Transverse colon (tissue), 4 donors: Measurements from ENCODE around the gene DSCAM. TPM values are rescaled to one million over a fixed set of nuclear protein-coding genes. Genes with fewer than 3 reads are reported as not detected.

ENCODE experiments used
- DNase-seq: peaks from one replicate; pipeline ENCODE4 v3.0.0-alpha.2; 2019
- H3K27ac ChIP-seq, 4 donors: fragments of 200-600 bp; sonication (generic); 2 replicates each; pipeline ENCODE4 v1.5.1; 2016 to 2018; ENCODE audit warnings: inconsistent platforms in 4 of 4
- H3K27me3 ChIP-seq: fragments of 200-600 bp; sonication (generic); 2 replicates; pipeline ENCODE4 v1.5.1; 2017; ENCODE audit warnings: inconsistent platforms
- H3K36me3 ChIP-seq, 4 donors: fragments of 200-600 bp; sonication (generic); 2 replicates each; pipeline ENCODE4 v1.5.1; 2017 to 2019; ENCODE audit warnings: inconsistent platforms in 4 of 4
- H3K4me1 ChIP-seq, 4 donors: fragments of 200-600 bp; sonication (generic); 2 replicates each; pipeline ENCODE4 v1.5.1; 2017 to 2020; ENCODE audit warnings: inconsistent platforms in 4 of 4
- H3K4me3 ChIP-seq, 4 donors: fragments of 200-600 bp; sonication (generic); 1 replicate in 1 of 4; 2 replicates in 3 of 4; pipeline versions ENCODE4 v1.5.1 to v1.6.1; 2017 to 2019; ENCODE audit warnings: inconsistent platforms in 4 of 4
- H3K9me3 ChIP-seq, 2 donors: fragments of 200-600 bp; sonication (generic); 2 replicates each; pipeline ENCODE4 v1.5.1; 2017 to 2019; ENCODE audit warnings: inconsistent platforms in 2 of 2
- CTCF ChIP-seq, 5 experiments: fragments of 200-600 bp in 3 of 5; fragments of 450-650 bp in 2 of 5; sonication (generic) in 3 of 5; IDR thresholded peaks; 1 replicate in 2 of 5; 2 replicates in 3 of 5; pipeline ENCODE4 v1.5.1; 2016 to 2017; ENCODE audit warnings: antibody characterized with exemption in 5 of 5, inconsistent platforms in 3 of 5, mild to moderate bottlenecking in 2 of 5, moderate library complexity in 1 of 5
- EP300 ChIP-seq: sonication (generic); formaldehyde crosslinking; IDR thresholded peaks from one replicate; pipeline ENCODE4 v1.6.1; 2017; ENCODE audit warnings: antibody characterized with exemption, low read depth
- POLR2A ChIP-seq: fragments of 450-650 bp; IDR thresholded peaks from one replicate; pipeline ENCODE4 v1.6.1; 2016; ENCODE audit warnings: antibody characterized with exemption, mild to moderate bottlenecking, moderate library complexity
- POLR2AphosphoS5 ChIP-seq, 3 donors: sonication (generic); formaldehyde crosslinking; IDR thresholded peaks; one replicate each; pipeline ENCODE4 v1.6.1; 2016; ENCODE audit warnings: antibody characterized with exemption in 3 of 3
- WGBS, 2 donors: methylation state at CpG; one replicate each; pipeline ENCODE4 v1.1.5; 2018; ENCODE audit warnings: low coverage in 1 of 2; 5-methylcytosine and 5-hydroxymethylcytosine counted together
- in situ Hi-C, 4 donors: fragments of 200-750 bp; cut with MboI; loops; one replicate each; pipeline versions ENCODE4 v1.15.0 to v1.15.1; 2017; ENCODE audit warnings: low sequenced_read_pairs in 3 of 4, low pct_ligation_motif_present in 1 of 4, low pct_unique_long_range_greater_than_20kb in 1 of 4
- intact Hi-C: fragments of 100-400 bp; cut with DNase I; formaldehyde crosslinking; loops from one replicate; pipeline ENCODE4 v1.15.1; 2023; ENCODE audit warnings: low total_unique reads
- total RNA-seq, 4 donors: library from RNA; depleted of rRNA; stranded (reverse); fragments of >200 nt; gene quantifications; one replicate each; pipeline ENCODE4 v1.1.0, GENCODE V29; 2016

The DSCAM gene
- total RNA-seq, 4 donors from 2014 or later: 0.16 TPM; not detected in 3

- intact Hi-C loops (no loop called here), in situ Hi-C loops (no loop called here)
- WGBS, 2 donors: 48 to 52% methylated on average over 5 to 6 of the region's 6 CpGs
- no peak for DNase-seq
- Histone ChIP-seq H3K9me3 (no peaks in the 10 kb centered on the region), H3K4me1 (no peaks in the 10 kb centered on the region), H3K36me3 (no peaks in the 10 kb centered on the region), H3K27ac (no peak overlapping the region), H3K27me3 (no peaks in the 10 kb centered on the region), H3K4me3 (no peak overlapping the region)
- TF ChIP-seq EP300 (no peak), CTCF (IDR thresholded peaks at IDR 0.05) (no peak)
Measured at GRCh38 chr21:39980241-39980820, 866.6 kb downstream of the DSCAM start.

- H3K4me3 ChIP-seq: no peak overlapping the region
- no peaks in the 10 kb centered on the region for H3K36me3 ChIP-seq
- no peak for TF ChIP-seq POLR2AphosphoS5 (IDR thresholded peaks at IDR 0.05)
- no peak for TF ChIP-seq POLR2A
- TF ChIP-seq EP300: no peak
- TF ChIP-seq CTCF (IDR thresholded peaks at IDR 0.05): no peak
- DNase-seq: no peak
- no peak overlapping the region for H3K27ac ChIP-seq
- 83 to 100% methylated on average over 1 to 8 of the region's 8 CpGs for WGBS, 2 donors
- intact Hi-C loops: no loop called here
- H3K9me3 ChIP-seq: no peaks in the 10 kb centered on the region
- peaks cover 4% of the 10 kb centered on the region for H3K27me3 ChIP-seq
- in situ Hi-C loops: no loop called here
- H3K4me1 ChIP-seq: no peaks in the 10 kb centered on the region
Measured at GRCh38 chr21:39979321-39979720, 867.6 kb downstream of the DSCAM start.

- H3K27ac ChIP-seq: no peak overlapping the region
- H3K9me3 ChIP-seq: no peaks in the 10 kb centered on the region
- no peak for TF ChIP-seq POLR2AphosphoS5 (IDR thresholded peaks at IDR 0.05)
- in situ Hi-C loops: no loop called here
- no peak for DNase-seq
- intact Hi-C loops: no loop called here
- H3K4me1 ChIP-seq: no peaks in the 10 kb centered on the region
- no peak overlapping the region for H3K4me3 ChIP-seq
- H3K27me3 ChIP-seq: peaks cover 4% of the 10 kb centered on the region
- no peaks in the 10 kb centered on the region for H3K36me3 ChIP-seq
- WGBS, 2 donors: 81% methylated on average over 5 of the region's 5 CpGs; no CpG with 5 or more reads in 1 of the 2 donors
Measured at GRCh38 chr21:39976800-39977199, 870.2 kb downstream of the DSCAM start.

DNA sequence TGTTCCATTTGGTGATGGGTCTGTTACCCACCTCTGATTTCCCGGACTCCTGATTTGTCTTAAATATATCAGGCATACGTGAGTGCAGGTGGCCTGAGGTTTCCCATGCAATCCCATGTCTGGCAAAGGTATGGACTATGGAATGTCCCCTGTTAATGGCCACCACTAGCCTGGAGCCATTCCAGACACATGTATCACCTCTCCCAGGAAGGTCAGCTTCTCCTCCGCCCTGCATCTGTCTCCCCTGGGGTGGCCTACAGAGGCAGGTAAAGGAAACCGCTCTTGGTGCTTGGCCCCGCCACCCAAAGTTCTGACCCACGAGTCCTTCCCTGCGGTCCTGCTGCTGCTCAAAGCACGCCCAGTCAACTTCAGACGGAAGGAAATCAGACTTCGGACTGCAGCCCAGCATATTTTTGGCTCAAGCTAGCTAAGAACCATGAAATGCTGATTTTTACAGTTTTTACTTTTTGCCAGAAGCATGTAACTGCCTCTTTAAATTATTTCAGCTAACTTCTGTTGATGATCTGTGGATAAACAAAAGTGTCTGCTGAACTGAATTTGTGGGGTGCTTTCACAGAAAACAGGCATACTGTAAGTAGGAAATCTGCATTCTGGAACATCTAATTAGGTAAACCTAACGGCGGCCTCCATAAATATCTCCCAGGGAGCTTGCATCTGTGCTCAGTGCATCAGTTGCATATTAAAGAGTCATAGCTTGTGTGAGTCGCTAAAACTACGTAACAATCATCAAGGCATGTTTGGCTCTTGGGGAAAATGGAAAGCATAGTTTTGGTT is 873.8 kb downstream of the DSCAM start:
- H3K27ac ChIP-seq: no peak overlapping the region
- H3K4me1 ChIP-seq: no peaks in the 10 kb centered on the region
- no peak overlapping the region for H3K4me3 ChIP-seq
- H3K36me3 ChIP-seq: no peaks in the 10 kb centered on the region
- no peak for DNase-seq
- peaks cover 4% of the 10 kb centered on the region for H3K27me3 ChIP-seq
- intact Hi-C loops: no loop called here
- in situ Hi-C loops: no loop called here
- WGBS, 2 donors: 83 to 88% methylated on average over 6 to 14 of the region's 14 CpGs
- no peaks in the 10 kb centered on the region for H3K9me3 ChIP-seq
- TF ChIP-seq CTCF (IDR thresholded peaks at IDR 0.05): no peak
- no peak for TF ChIP-seq POLR2AphosphoS5 (IDR thresholded peaks at IDR 0.05)
- TF ChIP-seq POLR2A: no peak
